IMR-90 (cell line): ENCODE results near the gene ECM2.

Source experiments
- BHLHE40 ChIP-seq: fragments of 150-350 bp; IDR thresholded peaks from 2 replicates; pipeline ENCODE4 v1.6.1; 2016; ENCODE audit warnings: mild to moderate bottlenecking, low read depth, low read length
- CEBPB ChIP-seq: IDR thresholded peaks from 2 replicates; pipeline ENCODE4 v1.6.1; 2012; ENCODE audit warnings: low read depth, low read length, improper control_type of control experiment
- CHD1 ChIP-seq: IDR thresholded peaks from 2 replicates; pipeline ENCODE4 v1.6.1; 2012; ENCODE audit warnings: low read depth, low read length, improper control_type of control experiment
- MAFK ChIP-seq: IDR thresholded peaks from 2 replicates; pipeline ENCODE4 v1.6.1; 2012; ENCODE audit warnings: low read depth, low read length, improper control_type of control experiment
- MXI1 ChIP-seq: IDR thresholded peaks from 2 replicates; pipeline ENCODE4 v1.6.1; 2012; ENCODE audit warnings: low read depth, mild to moderate bottlenecking, low read length, moderate library complexity, borderline replicate concordance
- POLR2A ChIP-seq: IDR thresholded peaks from 2 replicates; pipeline ENCODE4 v1.6.1; 2012; ENCODE audit warnings: mild to moderate bottlenecking, low read depth, low read length
- RAD21 ChIP-seq: IDR thresholded peaks from 2 replicates; pipeline ENCODE4 v1.6.1; 2012; ENCODE audit warnings: low read length, improper control_type of control experiment
- SMC3 ChIP-seq: fragments of 150-350 bp; IDR thresholded peaks from 2 replicates; pipeline ENCODE4 v1.6.1; 2016; ENCODE audit warnings: low read depth, mild to moderate bottlenecking, antibody characterized with exemption, low read length, moderate library complexity
- TF ChIP-seq, protein P1 (sequence below): conservative IDR thresholded peaks from 2 replicates; pipeline ENCODE4 v1.5.1; 2012; ENCODE audit warnings: mild to moderate bottlenecking, low read depth, low read length, improper control_type of control experiment

DNA sequence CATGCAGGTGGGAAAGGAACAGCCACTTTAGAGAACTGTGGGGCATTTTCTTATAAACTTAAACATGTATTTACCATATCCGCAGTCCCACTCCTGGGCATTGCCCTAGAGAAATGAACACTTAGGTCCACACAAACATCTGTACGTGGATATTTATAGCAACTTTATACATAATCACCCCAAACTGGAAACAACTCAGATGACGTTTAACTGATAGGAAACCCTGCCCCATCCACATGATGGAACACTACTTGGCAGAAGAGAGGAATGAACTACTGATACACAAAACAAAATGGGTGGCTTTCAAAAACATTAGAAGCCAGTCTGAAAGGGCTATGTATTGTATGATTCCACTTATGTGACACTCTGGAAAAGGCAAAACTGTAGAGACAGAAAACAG lies 22.4 kb downstream of the ECM2 start:
- TF ChIP-seq BHLHE40 (no peak), CEBPB (no peak), MAFK (no peak), POLR2A (no peak), RAD21 (no peak), SMC3 (no peak), CHD1 (no peak), MXI1 (no peak)
- TF ChIP-seq, protein P1, sequence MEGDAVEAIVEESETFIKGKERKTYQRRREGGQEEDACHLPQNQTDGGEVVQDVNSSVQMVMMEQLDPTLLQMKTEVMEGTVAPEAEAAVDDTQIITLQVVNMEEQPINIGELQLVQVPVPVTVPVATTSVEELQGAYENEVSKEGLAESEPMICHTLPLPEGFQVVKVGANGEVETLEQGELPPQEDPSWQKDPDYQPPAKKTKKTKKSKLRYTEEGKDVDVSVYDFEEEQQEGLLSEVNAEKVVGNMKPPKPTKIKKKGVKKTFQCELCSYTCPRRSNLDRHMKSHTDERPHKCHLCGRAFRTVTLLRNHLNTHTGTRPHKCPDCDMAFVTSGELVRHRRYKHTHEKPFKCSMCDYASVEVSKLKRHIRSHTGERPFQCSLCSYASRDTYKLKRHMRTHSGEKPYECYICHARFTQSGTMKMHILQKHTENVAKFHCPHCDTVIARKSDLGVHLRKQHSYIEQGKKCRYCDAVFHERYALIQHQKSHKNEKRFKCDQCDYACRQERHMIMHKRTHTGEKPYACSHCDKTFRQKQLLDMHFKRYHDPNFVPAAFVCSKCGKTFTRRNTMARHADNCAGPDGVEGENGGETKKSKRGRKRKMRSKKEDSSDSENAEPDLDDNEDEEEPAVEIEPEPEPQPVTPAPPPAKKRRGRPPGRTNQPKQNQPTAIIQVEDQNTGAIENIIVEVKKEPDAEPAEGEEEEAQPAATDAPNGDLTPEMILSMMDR, result no peak
